ENCODE measurements around the gene NDUFB8.
"Not testable (repeated sequence)": the region's sequence is repeated elsewhere in the genome, so short reads cannot be mapped to it uniquely, and the experiment has no call there.

Gene NDUFB8

GRCh38 chr10:100529475-100530298 lies at the start of gene NDUFB8:
Gene NDUFB8, minus strand, starts transcription at chr10:100529871. Its CDS starts 20 bp downstream, at chr10:100529851.
- peak; percentile 54 for DNase-seq (ENCODE audit: low read depth)

- DNase-seq (ENCODE audit: low read depth), result no peak
These were observed 46.6 kb upstream of the NDUFB8 start for GRCh38 chr10:100576282-100576635.

GRCh38 chr10:100575585-100576281 lies 46.1 kb upstream of the NDUFB8 start:
- no peak for DNase-seq (ENCODE audit: low read depth)

GRCh38 chr10:100575146-100575545 lies 45.5 kb upstream of the NDUFB8 start:
- DNase-seq (ENCODE audit: low read depth), result not testable (repeated sequence)

- no peak for DNase-seq (ENCODE audit: low read depth)
These were observed 41.6 kb upstream of the NDUFB8 start for GRCh38 chr10:100571084-100571856.

- no peak for DNase-seq (ENCODE audit: low read depth)
These were observed 40.8 kb upstream of the NDUFB8 start for GRCh38 chr10:100570506-100570905.

- no peak for DNase-seq (ENCODE audit: low read depth)
These were observed 40.2 kb upstream of the NDUFB8 start for GRCh38 chr10:100569687-100570481.

- no peak for DNase-seq (ENCODE audit: low read depth)
These were observed 39.2 kb upstream of the NDUFB8 start for GRCh38 chr10:100568912-100569311.

GRCh38 chr10:100567826-100568225 lies 38.2 kb upstream of the NDUFB8 start:
- DNase-seq (ENCODE audit: low read depth), result no peak

GRCh38 chr10:100567249-100567648 lies 37.6 kb upstream of the NDUFB8 start:
- DNase-seq (ENCODE audit: low read depth), result no peak

- no peak for DNase-seq (ENCODE audit: low read depth)
These were observed 36.9 kb upstream of the NDUFB8 start for GRCh38 chr10:100566561-100566960.

- no peak for DNase-seq (ENCODE audit: low read depth)
These were observed 35.7 kb upstream of the NDUFB8 start for GRCh38 chr10:100565206-100565985.

- peak; percentile 59 for DNase-seq (ENCODE audit: low read depth)
These were observed 32.5 kb upstream of the NDUFB8 start for GRCh38 chr10:100562008-100562672.

GRCh38 chr10:100561005-100561404 lies 31.3 kb upstream of the NDUFB8 start:
- no peak for DNase-seq (ENCODE audit: low read depth)

GRCh38 chr10:100560248-100560647 lies 30.6 kb upstream of the NDUFB8 start:
- no peak for DNase-seq (ENCODE audit: low read depth)

- DNase-seq (ENCODE audit: low read depth), result no peak
These were observed 25.2 kb upstream of the NDUFB8 start for GRCh38 chr10:100554902-100555301.

GRCh38 chr10:100553929-100554328 lies 24.3 kb upstream of the NDUFB8 start:
- DNase-seq (ENCODE audit: low read depth), result no peak

GRCh38 chr10:100551738-100552137 lies 22.1 kb upstream of the NDUFB8 start:
- no peak for DNase-seq (ENCODE audit: low read depth)

GRCh38 chr10:100551196-100551595 lies 21.5 kb upstream of the NDUFB8 start:
- no peak for DNase-seq (ENCODE audit: low read depth)

- no peak for DNase-seq (ENCODE audit: low read depth)
These were observed 15.3 kb upstream of the NDUFB8 start for GRCh38 chr10:100544950-100545349.

Data from HS-27A (cell line).